Inflammatory macrophage treated with lipopolysaccharide for 4 hours (primary cell): ENCODE data around the gene FSCN2.

Source experiments
- DNase-seq: peaks from one replicate; pipeline ENCODE4 v3.0.0-alpha.2; 2020

FSCN2 gene

DNA sequence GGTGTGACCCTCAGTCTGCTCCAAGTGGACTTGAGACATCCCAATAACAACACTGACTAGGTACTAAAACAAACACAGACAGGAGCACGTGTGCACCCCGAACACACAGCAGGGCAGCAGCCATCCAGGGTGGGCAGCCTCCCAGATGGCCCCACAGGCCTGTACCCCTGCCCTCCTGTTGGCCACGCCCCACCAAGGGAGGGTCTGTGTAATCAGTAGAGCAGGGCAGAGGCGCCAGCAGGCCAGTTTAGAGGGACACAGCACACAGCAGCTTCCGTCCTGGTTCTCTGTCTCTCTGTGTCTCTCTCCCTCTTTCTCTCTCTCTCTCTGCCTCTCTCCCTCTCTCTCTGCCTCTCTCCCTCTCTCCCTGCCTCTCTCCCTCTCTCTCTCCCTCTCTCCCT is 37.0 kb upstream of the FSCN2 start:
- no peak for DNase-seq

DNA sequence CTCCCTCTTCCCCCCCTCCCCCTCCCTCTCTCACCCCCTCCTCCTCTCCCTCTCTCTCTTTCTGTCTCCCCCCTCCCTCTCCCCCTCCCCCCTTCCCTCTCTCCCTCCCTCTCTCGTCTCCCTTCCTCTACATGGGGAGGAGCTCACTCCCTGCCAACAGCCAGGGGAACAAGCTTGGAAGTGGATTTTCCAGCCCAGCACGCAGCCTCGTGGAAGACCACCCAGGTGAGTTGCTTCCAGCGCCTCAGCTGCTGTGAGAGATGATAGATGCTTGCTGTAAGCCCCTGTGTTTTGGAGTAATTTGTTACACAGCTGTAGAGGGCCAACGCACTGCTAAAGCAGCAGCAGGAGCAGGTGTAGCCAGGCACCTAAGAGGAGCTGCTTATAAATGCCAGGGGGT is 36.4 kb upstream of the FSCN2 start:
- DNase-seq, result no peak

DNA sequence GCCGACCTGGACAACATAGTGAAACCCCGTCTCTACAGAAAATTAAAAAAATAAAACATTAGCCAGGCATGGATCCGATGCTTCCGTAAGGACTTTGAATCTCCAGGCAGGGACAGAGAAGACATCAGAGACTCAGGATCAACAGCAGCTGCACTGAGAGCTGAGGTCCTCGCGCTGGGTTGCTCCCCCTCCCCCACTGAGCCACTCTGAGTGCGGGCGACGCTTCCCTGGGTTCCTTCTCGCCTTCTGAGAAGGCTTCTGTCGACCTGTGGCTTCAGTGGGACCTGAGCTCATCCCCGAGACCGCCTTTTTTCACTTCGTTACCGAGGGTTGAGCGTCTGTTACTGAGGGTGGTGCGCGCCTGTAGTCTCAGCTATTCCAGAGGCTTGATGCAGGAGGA is 36.0 kb upstream of the FSCN2 start:
- DNase-seq, result no peak

DNA sequence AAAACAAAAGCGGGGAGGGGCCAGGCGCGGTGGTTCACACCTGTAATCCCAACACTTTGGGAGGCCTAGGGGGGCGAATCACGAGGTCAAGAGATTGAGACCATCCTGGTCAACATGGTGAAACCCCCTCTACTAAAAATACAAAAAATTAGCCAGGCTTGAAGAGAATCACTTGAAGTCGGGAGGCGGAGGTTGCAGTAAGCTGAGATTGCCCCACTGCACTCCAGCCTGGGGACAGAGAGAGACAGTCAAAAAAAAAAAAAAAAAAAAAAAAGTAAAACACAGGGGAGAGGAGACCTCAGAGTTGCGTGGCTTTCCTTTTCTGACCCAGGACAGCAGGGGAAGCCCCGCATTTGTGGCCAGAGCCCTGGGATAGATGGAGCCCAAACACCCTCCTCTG is 35.5 kb upstream of the FSCN2 start:
- no peak for DNase-seq

DNA sequence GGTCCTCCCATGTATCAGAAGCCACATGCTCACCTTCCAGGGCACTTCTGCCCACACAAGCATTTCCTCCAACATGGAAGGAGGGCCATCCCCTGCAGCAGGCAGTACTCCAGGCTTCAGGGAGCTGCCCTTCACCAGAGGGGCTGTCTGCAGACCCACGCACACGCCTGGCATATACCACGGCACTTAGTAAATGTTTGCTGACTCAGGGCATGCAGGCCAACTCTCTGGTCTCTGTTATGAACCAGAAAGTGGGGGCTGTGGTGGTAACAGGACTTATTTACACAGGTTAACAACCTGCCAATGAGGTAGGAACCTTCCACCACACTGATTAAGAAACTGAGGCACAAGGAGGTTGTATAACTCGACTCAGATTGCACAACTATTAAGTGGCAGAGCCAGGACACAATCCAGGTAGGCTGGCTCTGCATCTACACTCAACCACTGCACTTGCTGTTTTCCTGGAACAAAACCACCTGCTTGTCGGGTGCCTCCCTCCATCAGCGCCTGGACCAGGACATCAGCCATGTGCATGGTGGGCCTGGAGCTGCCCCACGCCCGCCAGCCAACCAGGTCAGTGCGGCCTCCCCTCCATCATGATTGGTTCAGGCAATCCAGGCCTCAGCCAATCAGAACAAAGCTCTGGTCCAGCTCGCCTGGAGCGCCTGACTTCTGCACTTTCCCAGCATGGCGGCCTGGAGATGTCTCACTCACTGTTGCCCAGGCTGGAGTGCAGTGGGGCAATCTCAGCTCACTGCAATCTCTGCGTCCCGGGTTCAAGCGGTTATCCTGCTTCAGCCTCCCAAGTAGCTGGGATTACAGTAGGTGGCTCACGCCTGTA is 34.8 kb upstream of the FSCN2 start:
- no peak for DNase-seq

DNA sequence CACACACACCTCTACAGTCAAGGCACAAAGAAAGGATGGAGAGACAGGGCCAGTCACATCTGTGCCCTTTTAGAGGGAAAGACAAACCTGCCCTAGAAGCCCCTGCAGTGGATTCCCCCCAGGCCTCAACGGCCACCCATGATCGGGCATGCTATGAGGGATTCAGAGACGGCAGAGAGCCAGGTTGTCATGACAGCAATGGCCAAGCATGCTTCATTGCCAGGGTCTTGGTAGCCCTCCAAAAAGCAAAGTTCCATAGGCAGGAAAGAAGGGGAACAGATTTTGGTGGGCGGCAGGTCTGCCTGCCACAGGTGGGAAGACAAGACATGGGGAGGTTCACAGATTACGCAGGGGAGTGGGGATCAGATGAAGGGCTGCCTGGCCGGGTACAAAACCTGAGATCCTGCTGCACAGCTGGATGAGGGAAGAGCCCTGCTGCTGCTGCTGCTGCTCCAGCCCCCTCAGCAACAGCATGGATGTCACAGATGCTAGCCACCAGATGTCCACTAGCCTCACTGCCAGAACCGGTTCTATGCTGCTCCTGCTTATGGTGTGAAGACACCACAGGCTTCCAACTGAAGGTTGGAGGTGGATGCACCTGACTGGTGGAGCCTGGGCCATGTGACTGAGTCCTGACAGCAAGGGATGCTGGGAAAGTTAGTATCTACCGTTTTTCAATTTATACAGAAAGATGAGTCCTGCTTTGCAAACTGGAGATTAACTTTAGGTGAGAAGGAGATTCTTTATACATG is 33.4 kb upstream of the FSCN2 start:
- DNase-seq, result no peak

DNA sequence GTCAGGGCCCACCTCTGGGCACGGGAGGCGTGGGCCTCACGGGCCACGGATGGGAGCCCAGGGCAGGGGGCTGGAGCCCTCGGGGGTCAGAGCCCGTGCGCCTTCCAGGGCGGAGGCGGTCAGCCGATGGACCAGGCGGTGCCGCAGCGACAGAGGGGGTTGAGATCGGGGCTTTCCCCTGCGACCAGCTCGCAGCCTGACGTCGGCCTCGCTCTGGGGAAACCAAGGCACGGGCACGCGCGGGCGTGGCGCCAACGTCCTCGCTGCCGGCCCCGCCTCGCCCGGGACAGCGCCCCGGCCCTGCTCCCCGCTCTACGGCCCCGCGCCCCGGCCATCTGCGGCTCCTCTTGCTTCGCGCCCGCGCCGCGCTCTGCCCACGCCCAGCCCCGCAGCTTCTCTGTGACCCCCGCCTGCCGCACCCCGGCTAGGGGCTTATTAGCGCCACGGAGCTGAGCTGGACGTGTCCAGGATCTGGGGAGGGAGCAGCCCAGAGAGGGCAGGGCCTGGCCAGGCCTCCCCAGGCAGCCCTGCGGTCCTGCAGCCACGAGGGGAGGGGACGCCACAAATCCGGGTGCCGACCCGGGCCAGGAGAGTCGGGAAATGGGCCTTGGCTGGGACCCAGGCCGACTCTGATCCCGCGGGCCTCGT is 29.1 kb upstream of the FSCN2 start:
- no peak for DNase-seq

DNA sequence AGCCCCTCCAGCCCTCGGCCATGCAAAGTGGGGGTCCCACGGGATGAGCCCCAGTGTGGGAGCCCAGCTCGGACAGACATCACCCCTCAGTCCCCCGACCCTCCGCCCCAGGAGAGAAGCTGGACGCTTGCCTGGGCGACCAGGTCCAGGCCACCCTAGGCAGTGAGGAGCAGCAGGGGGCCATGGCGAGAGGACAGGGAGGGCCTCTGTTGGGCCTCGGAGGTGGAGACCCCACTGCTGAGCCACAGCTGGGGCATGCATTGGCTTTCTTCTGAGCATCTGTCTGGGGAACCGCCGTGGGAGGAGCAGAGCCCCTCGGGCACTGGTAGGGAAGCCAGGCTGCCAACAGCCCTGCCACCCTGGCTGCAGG is 28.6 kb upstream of the FSCN2 start:
- no peak for DNase-seq

DNA sequence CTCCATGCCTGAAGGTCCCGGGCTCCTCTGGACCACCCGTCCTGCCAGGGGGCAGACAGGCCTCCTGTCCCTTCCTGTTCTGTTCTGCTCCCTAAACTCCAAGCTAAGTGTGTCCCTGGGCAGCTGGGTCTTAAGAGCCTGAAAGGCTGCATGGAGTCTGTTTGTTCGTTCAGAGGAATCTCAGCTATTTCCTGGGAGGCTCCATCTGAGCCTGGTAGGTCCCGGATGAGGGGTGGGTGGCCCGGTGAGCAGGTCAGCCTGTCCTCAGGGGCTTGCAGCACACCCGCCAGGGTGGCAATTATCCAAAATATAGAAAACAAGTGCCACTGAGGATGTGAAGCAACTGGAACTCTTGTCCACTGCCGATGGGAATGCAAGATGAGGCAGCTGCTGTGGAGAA is 28.1 kb upstream of the FSCN2 start:
- no peak for DNase-seq

DNA sequence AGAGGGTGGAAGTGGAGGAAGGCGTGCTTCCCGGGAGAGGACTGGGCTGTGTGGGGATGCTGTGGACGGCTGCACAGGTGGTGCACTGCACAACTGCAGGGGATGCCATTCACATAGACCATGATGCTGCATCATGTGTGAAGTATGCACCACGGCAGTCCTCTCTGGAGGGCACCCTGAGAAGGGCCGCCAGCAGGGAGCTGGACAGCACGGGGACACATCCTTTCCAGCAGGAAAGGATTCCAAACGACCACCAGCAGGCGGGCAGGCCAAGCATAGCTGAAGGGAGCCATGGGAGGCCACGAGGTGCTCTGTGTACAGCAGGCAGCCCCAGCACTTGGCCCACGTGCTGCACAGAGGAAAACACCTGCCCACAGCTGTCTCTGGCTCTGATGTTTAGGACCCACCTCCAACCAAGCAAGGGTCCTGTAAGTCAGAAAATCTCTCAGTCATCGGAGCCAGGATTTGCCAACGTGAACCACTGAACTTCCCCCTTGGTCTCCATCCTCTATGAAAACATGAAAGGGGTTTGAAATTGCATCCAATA is 25.6 kb upstream of the FSCN2 start:
- no peak for DNase-seq

DNA sequence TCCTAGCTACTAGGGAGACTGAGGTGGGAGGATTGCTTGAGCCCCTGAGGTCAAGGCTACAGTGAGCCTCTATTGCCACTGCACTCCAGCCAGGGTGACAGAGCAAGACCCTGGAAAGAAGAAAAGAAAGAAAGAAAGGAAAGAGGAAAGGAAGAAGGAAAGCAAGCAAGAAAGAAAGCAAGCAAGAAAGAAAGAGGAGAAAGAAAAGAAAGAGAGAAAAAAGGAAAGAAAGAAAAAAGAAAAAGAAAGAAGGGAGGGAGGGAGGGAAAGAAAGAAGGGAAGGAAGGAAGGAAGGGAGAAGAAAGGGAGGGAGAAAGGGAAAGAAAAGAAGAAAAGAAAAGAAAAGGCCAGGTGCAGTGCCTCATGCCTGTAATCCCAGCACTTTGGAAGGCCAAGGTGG is 24.6 kb upstream of the FSCN2 start:
- no peak for DNase-seq

DNA sequence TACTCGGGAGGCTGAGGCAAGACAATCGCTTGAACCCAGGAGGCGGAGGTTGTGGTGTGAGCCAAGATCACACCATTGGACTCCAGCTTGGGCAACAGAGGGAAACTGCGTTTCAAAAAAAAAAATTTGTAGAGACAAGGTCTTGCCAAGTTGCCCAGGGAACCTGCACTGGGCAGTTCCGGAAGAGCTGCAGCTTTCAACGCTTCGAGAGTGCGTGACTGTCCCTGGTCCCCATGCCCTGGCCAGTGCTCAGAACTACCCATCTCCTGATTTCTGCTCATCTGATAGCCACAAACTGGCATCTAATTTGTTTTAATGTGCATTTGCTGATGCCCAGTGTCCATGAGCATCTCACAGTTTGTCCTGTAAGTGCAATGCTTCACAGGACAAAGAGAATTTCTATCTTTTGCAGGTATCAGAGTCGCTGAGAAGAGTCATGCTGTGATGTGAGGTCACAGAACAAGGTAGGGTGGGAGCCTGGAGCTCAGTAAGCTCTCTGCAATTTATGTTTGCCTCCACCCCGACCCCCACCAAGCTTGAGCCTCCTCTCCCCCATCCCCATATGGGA is 19.5 kb upstream of the FSCN2 start:
- DNase-seq, result no peak

DNA sequence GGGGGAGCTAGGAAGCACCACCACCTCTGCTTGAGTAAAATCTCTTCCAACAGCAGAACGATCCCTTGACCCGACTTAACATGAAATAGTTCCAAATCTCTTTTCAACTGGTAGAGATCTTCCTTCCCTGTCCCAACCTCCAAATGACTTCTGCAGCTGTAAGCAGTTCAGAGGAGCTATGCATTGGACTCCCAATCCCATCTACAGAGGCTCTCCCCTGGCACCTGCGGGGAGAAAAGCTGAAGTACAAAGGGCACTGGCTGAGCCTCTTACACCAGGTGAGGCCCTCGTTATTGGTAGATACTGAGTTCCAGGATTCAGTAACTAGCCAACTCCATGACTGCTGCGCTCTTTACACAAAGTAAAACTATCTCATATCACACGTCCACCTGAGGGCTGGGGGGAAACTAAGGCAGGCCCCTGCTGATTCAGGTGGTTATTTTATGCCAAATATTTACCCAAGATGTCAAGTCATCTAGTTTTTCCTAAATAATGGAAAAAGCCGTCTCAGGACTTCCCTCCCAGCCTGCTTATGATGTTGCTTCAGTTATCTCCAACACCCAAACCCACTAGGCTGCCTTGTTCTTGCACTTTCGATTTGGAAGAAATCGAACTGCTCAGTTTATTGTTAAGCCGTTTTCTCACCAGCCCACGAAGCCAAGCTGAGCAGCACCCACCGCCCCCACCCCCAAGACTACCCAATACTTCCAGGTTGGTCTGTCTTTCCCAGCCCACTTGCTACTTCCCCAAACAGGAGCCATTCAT is 18.8 kb upstream of the FSCN2 start:
- peak; percentile 73 for DNase-seq

DNA sequence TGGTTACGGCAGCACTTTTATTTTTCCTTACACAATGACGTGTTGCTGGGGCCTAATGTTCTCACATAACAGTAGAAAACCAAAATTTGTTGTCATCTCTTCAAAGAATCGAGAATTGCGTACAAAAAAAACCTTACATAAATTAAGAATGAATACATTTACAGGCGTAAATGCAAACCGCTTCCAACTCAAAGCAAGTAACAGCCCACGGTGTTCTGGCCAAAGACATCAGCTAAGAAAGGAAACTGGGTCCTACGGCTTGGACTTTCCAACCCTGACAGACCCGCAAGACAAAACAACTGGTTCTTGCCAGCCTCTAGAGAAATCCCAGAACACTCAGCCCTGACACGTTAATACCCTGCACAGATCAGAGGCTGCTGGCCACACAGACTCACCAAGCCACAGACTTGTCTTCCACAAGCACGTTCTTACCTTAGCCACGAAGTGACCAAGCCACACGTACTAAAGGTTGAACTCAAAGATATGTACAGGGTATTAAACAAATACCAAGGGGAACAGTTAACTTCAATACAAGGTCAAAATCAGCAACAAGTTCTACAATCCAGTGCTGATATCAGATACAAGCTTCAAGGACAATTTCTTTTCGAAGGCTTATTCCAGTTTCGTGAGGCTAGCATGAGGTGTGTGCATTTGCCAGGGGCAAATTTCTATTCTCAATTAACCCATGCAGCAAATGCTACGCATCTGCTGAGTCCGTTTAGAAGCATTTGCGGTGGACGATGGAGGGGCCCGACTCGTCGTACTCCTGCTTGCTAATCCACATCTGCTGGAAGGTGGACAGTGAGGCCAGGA is 18.0 kb upstream of the FSCN2 start:
- peak; percentile 16 for DNase-seq

DNA sequence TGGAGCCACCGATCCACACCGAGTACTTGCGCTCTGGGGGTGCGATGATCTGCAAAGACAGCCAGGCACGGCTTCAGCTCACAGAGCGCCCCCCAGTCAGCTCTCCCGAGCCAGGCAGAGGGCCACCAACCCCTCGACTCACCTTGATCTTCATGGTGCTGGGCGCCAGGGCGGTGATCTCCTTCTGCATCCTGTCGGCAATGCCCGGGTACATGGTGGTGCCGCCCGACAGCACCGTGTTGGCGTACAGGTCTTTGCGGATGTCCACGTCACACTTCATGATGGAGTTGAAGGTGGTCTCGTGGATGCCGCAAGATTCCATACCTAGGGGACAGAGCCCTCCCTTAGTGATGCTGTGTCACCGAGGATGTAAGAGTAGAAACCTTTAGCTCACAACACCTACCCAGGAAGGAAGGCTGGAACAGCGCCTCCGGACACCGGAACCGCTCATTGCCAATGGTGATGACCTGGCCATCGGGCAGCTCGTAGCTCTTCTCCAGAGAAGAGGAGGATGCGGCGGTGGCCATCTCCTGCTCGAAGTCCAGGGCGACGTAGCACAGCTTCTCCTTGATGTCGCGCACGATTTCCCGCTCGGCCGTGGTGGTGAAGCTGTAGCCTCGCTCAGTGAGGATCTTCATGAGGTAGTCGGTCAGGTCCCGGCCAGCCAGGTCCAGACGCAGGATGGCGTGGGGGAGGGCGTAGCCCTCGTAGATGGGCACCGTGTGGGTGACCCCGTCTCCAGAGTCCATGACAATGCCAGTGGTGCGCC is 17.2 kb upstream of the FSCN2 start:
- DNase-seq, result peak; percentile 30

DNA sequence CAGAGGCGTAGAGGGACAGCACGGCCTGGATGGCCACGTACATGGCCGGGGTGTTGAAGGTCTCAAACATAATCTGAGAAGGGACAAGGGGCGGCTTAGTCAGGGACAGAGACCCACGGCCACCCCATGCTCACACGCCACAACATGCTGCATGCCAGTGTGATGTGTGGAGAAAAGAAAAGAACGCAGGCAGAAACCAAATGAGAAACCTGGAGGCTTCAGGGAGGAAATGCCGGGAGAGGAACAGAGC is 16.7 kb upstream of the FSCN2 start:
- DNase-seq, result peak; percentile 32

DNA sequence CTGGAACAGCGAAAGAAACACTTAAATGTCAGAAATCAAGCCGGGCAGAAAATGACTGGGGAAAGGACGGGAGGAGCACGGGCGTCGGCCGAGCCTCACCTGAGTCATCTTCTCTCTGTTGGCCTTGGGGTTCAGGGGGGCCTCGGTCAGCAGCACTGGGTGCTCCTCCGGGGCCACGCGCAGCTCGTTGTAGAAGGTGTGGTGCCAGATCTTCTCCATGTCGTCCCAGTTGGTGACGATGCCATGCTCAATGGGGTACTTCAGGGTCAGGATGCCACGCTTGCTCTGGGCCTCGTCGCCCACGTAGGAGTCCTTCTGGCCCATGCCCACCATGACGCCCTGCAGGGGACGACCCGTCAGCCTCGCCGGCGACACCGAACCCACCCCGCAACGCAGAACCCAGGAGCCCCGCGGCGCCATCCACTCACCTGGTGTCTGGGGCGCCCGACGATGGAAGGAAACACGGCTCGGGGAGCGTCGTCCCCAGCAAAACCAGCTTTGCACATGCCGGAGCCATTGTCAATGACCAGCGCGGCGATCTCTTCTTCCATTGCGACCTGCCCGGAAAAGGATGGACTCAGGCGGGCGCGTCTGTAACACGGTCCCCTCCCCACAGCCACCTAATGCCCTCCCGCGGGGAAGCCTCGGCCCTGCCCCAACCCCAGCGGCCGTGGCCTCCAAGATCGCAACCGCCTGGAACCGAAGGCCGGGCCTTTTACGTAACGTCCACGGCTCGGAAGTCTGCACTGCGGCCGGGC is 16.2 kb upstream of the FSCN2 start:
- DNase-seq, result peak; percentile 55

DNA sequence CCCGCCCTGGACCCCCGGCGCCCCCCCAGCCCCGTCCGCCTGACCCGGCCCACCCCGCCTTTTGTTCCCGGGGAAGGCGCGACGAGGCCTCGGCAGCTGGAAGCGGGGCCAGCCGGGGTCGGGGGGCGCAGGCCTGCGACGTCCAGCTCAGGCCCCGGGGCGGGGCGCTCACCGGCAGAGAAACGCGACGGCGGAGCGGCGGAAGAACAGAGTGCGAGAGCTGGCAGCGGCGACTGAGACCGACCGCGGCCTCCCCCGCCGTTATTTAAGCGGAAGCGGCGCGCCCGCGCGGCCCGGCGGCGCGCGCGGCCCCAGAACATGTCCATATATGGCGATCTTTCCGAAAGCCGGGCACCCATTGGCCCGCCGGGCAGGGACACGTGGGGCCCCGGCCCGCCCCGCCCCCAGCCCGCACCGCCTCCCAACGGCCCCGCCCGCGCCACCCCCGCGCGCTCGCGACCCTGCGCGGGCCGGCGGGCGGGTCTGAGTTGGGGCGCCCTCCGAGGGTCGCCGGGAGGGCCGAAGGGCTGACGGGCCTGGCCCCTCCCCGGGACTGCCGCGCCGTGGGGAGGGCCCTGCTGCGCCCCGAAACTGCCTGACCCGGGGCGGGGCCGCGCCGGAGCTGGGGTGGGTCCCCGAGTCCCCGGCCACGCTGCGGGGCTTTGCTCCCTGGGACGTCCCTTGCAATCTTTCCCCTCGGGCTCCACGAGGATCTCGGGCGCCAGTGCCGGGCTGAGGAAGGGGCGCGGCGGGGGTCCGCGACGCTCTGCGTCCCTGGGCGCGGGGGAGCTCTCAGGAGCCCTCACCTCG is 15.4 kb upstream of the FSCN2 start, which contains the start of gene ACTG1:
ACTG1 (minus strand) TSS at position 238 of the 810 bp plus-strand sequence. CDS start 445 bp downstream, outside the sequence.
- DNase-seq, result peak; percentile 95

DNA sequence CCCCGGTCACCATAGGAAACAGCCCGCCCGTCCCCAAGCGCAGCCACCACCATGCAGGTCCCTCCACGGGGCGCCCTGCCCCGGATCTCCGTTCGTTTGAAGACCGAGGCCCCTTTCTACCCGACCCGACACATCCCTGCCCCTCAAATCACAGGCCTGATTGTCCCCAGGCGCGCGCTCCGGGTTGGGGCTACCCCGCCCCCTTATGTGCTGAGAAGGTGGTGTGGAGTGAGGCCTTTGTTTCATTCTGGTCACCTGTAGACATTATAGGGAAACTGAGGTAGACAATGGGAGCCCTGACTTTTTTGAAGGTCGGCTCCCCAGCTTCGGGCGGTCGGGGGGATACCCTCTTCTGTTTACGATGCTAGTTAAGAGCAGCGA is 14.8 kb upstream of the FSCN2 start:
- DNase-seq, result peak; percentile 46
